ENCODE results near the gene CHML.

CHML gene

GRCh38 chr1:241614572-241614971, 25.6 kb downstream of the CHML start:
- no peak for DNase-seq

GRCh38 chr1:241614144-241614543, 26.0 kb downstream of the CHML start:
- no peak for DNase-seq

- no peak for DNase-seq
Observed at GRCh38 chr1:241612533-241613477, 27.4 kb downstream of the CHML start.

- no peak for DNase-seq
Observed at GRCh38 chr1:241611736-241612135, 28.4 kb downstream of the CHML start.

- DNase-seq: peak; percentile 23
Observed at GRCh38 chr1:241611063-241611462, 29.1 kb downstream of the CHML start.

GRCh38 chr1:241610056-241610815, 29.9 kb downstream of the CHML start:
- no peak for DNase-seq

- no peak for DNase-seq
Observed at GRCh38 chr1:241608379-241609033, 31.7 kb downstream of the CHML start.

- no peak for DNase-seq
Observed at GRCh38 chr1:241607497-241607896, 32.7 kb downstream of the CHML start.

GRCh38 chr1:241606544-241606943, 33.6 kb downstream of the CHML start:
- no peak for DNase-seq

GRCh38 chr1:241605146-241605805, 34.9 kb downstream of the CHML start:
- no peak for DNase-seq

GRCh38 chr1:241603731-241604245, 36.4 kb downstream of the CHML start:
- DNase-seq: no peak

- DNase-seq: no peak
Observed at GRCh38 chr1:241600496-241600901, 39.7 kb downstream of the CHML start.

- DNase-seq: no peak
Observed at GRCh38 chr1:241598249-241598648, 41.9 kb downstream of the CHML start.

GRCh38 chr1:241596633-241597032, 43.5 kb downstream of the CHML start:
- DNase-seq: no peak

- no peak for DNase-seq
Observed at GRCh38 chr1:241593186-241593585, 47.0 kb downstream of the CHML start.

- DNase-seq: no peak
Observed at GRCh38 chr1:241592273-241592958, 47.8 kb downstream of the CHML start.

GRCh38 chr1:241591736-241592135, 48.4 kb downstream of the CHML start:
- DNase-seq: no peak

- DNase-seq: no peak
Observed at GRCh38 chr1:241591317-241591716, 48.9 kb downstream of the CHML start.

- no peak for DNase-seq
Observed at GRCh38 chr1:241590719-241591118, 49.5 kb downstream of the CHML start.
